Neural progenitor cell (in vitro differentiated cells): ENCODE results near the gene PPP1R9A. TPM values are rescaled to one million over a fixed set of nuclear protein-coding genes. Genes with fewer than 3 reads are reported as not detected.

Source experiments
- DNase-seq: peaks from one replicate; pipeline ENCODE4 v3.0.0-alpha.2; 2016; ENCODE audit warnings: low spot score
- H2AFZ ChIP-seq: fragments of 200-600 bp; sonication (generic); replicated peaks from 2 replicates; pipeline ENCODE4 v1.6.1; 2016; ENCODE audit warnings: antibody characterized with exemption
- H3F3A ChIP-seq: fragments of 200-600 bp; sonication (generic); 2 replicates; pipeline ENCODE4 v1.6.1; 2016; ENCODE audit warnings: antibody characterized with exemption, low read depth
- H3K27ac ChIP-seq: fragments of 200-600 bp; sonication (generic); 2 replicates; pipeline ENCODE4 v1.5.1; 2016; ENCODE audit warnings: mild to moderate bottlenecking
- H3K27me3 ChIP-seq: fragments of 200-600 bp; sonication (generic); 2 replicates; pipeline ENCODE4 v1.6.1; 2016; ENCODE audit warnings: mild to moderate bottlenecking, moderate library complexity
- H3K36me3 ChIP-seq: fragments of 200-600 bp; sonication (generic); 2 replicates; pipeline ENCODE4 v1.5.1; 2016
- H3K4me1 ChIP-seq: fragments of 200-600 bp; sonication (generic); 2 replicates; pipeline ENCODE4 v1.6.1; 2016; ENCODE audit warnings: mixed run types
- H3K4me2 ChIP-seq: fragments of 200-600 bp; sonication (generic); 2 replicates; pipeline ENCODE4 v1.6.1; 2016
- H3K4me3 ChIP-seq: fragments of 200-600 bp; sonication (generic); 2 replicates; pipeline ENCODE4 v1.5.1; 2016
- H3K79me2 ChIP-seq: fragments of 200-600 bp; sonication (generic); 2 replicates; pipeline ENCODE4 v1.6.1; 2016; ENCODE audit warnings: low read depth
- H3K9ac ChIP-seq: fragments of 200-600 bp; sonication (generic); 2 replicates; pipeline ENCODE4 v1.6.1; 2016
- H3K9me3 ChIP-seq: fragments of 200-600 bp; sonication (generic); 2 replicates; pipeline ENCODE4 v1.5.1; 2016; ENCODE audit warnings: low read depth
- H4K20me1 ChIP-seq: fragments of 200-600 bp; sonication (generic); 2 replicates; pipeline ENCODE4 v1.6.1; 2016; ENCODE audit warnings: low read depth
- H3K27ac Mint-ChIP-seq: 3 replicates; pipeline ENCODE4 v1.8.0; 2021; ENCODE audit warnings: mixed read lengths
- H3K27me3 Mint-ChIP-seq: 2 replicates; pipeline ENCODE4 v1.8.0; 2022; ENCODE audit warnings: low read depth, mild to moderate bottlenecking, inconsistent platforms, moderate library complexity, mixed read lengths; ENCODE audit not compliant: insufficient read depth
- H3K36me3 Mint-ChIP-seq: 3 replicates; pipeline ENCODE4 v1.8.0; 2021; ENCODE audit warnings: mixed read lengths
- H3K4me1 Mint-ChIP-seq: 3 replicates; pipeline ENCODE4 v1.8.0; 2021; ENCODE audit warnings: mixed read lengths
- H3K4me3 Mint-ChIP-seq: 3 replicates; pipeline ENCODE4 v1.8.0; 2021; ENCODE audit warnings: mild to moderate bottlenecking, moderate library complexity, mixed read lengths
- H3K9me3 Mint-ChIP-seq: 3 replicates; pipeline ENCODE4 v1.8.0; 2020; ENCODE audit warnings: mixed read lengths
- EZH2 ChIP-seq: fragments of 200-600 bp; sonication (generic); IDR thresholded peaks from 2 replicates; pipeline ENCODE4 v1.6.1; 2017; ENCODE audit warnings: antibody characterized with exemption, mild to moderate bottlenecking, moderate library complexity
- EZH2phosphoT487 ChIP-seq: fragments of 200-600 bp; sonication (generic); IDR thresholded peaks from 2 replicates; pipeline ENCODE4 v1.6.1; 2017; ENCODE audit warnings: antibody characterized with exemption
- total RNA-seq: library from RNA; depleted of rRNA; stranded (reverse); fragments of >200 nt; gene quantifications from 2 replicates; pipeline ENCODE4 v1.2.3, GENCODE V29; 2015; ENCODE audit warnings: low replicate concordance
- TF ChIP-seq, protein P1 (sequence below): fragments of 200-600 bp; sonication (generic); IDR thresholded peaks from 2 replicates; pipeline ENCODE4 v1.5.1; 2017; ENCODE audit warnings: antibody characterized with exemption, mild to moderate bottlenecking

The PPP1R9A gene
- total RNA-seq, 1 donor from 2014 or later = 40.7 TPM

DNA sequence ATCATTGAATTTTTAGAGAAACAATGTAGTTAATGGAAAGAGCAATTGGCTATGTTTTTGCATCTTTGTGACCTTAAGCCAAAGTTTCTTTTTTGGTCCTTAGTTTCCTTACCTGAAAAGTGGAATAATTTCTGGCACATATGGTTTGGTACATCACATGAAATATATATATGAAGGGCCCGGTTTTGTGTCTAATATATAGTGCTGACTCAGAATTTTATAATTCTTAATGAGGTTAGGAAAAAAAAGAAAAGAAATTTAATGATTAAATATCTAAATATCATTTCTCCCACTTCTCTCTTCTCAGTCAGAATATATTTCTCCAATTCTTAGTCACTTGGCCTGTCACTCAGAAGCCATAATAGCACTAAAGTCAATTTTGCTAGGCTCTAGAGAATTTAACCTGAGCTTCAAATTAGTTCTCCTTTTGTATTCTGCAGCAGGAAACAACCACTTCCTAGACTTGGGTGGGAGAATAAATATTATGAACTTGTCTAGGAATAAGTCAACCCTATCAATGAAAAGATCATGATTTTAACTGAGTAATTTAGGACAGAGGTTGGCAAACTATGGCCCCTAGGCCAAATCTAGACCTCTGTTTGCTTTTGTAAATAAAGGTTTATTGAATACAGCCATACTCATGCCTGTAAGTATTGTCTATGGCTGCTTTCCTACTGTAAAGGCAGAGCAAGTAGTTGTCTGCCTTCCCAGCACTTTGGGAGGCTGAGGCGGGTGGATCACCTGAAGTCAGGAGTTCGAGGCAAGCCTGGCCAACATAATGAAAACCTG, 34.6 kb downstream of the PPP1R9A start:
- Mint-ChIP-seq H3K27me3 (peaks cover under 1% of the 10 kb centered on the region), H3K4me1 (no peaks in the 10 kb centered on the region), H3K9me3 (no peaks in the 10 kb centered on the region), H3K4me3 (no peak overlapping the region), H3K27ac (no peak overlapping the region), H3K36me3 (no peaks in the 10 kb centered on the region)
- no peak for DNase-seq
- H3K4me1 ChIP-seq = peaks cover 14% of the 10 kb centered on the region
- no peaks in the 10 kb centered on the region for H3K27me3 ChIP-seq
- no peak overlapping the region for H3K9ac ChIP-seq
- no peak overlapping the region for H3K4me3 ChIP-seq
- H3K4me2 ChIP-seq = no peak overlapping the region
- TF ChIP-seq EZH2 = no peak
- TF ChIP-seq, protein P1, sequence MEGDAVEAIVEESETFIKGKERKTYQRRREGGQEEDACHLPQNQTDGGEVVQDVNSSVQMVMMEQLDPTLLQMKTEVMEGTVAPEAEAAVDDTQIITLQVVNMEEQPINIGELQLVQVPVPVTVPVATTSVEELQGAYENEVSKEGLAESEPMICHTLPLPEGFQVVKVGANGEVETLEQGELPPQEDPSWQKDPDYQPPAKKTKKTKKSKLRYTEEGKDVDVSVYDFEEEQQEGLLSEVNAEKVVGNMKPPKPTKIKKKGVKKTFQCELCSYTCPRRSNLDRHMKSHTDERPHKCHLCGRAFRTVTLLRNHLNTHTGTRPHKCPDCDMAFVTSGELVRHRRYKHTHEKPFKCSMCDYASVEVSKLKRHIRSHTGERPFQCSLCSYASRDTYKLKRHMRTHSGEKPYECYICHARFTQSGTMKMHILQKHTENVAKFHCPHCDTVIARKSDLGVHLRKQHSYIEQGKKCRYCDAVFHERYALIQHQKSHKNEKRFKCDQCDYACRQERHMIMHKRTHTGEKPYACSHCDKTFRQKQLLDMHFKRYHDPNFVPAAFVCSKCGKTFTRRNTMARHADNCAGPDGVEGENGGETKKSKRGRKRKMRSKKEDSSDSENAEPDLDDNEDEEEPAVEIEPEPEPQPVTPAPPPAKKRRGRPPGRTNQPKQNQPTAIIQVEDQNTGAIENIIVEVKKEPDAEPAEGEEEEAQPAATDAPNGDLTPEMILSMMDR = no peak
- no peak for TF ChIP-seq EZH2phosphoT487
- no peaks in the 10 kb centered on the region for H3K36me3 ChIP-seq
- peaks cover 94% of the 10 kb centered on the region for H3K79me2 ChIP-seq
- H2AFZ ChIP-seq = no peak overlapping the region
- peaks cover 9% of the 10 kb centered on the region for H4K20me1 ChIP-seq
- H3F3A ChIP-seq = no peaks in the 10 kb centered on the region
- H3K27ac ChIP-seq = no peak overlapping the region
- H3K9me3 ChIP-seq = no peaks in the 10 kb centered on the region

DNA sequence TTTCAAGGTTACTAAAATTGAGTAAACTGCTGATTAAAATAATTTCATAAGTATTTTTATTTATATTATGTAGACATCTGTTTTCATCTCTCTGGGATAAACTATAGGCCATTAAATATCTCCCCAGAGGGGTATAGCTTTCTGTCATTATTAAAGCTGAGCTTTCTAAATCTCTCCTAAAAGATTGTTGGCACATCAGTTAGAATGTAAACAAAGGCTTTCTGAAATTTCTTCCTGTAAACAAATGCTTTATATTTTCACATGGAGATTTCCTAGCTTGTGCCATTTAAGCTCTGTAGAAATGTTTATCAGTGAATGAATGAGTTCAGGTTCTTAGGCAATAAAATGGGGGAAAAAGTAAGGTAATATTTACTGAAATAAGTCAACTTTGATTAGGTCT, 35.7 kb downstream of the PPP1R9A start:
- Histone ChIP-seq H4K20me1 (peaks cover 7% of the 10 kb centered on the region), H3K27me3 (no peaks in the 10 kb centered on the region), H2AFZ (no peak overlapping the region), H3K4me1 (peaks cover 14% of the 10 kb centered on the region), H3K27ac (no peak overlapping the region), H3K9ac (no peak overlapping the region), H3K36me3 (no peaks in the 10 kb centered on the region), H3K9me3 (no peaks in the 10 kb centered on the region), H3K4me3 (no peak overlapping the region), H3K4me2 (no peak overlapping the region), H3F3A (no peaks in the 10 kb centered on the region), H3K79me2 (peaks cover 85% of the 10 kb centered on the region)
- Mint-ChIP-seq H3K4me1 (no peaks in the 10 kb centered on the region), H3K36me3 (peaks cover 2% of the 10 kb centered on the region), H3K27me3 (no peaks in the 10 kb centered on the region), H3K27ac (no peak overlapping the region), H3K4me3 (no peak overlapping the region), H3K9me3 (no peaks in the 10 kb centered on the region)
- no peak for DNase-seq
- TF ChIP-seq, protein P1 = no peak
- TF ChIP-seq EZH2phosphoT487 = no peak
- TF ChIP-seq EZH2 = no peak

- no peak for TF ChIP-seq EZH2phosphoT487
- TF ChIP-seq EZH2 = no peak
- TF ChIP-seq, protein P1 = no peak
- H3K27me3 ChIP-seq = no peaks in the 10 kb centered on the region
- Mint-ChIP-seq H3K27me3 (no peaks in the 10 kb centered on the region), H3K9me3 (peaks cover 14% of the 10 kb centered on the region), H3K4me3 (no peak overlapping the region), H3K36me3 (peaks cover 5% of the 10 kb centered on the region), H3K27ac (no peak overlapping the region), H3K4me1 (no peaks in the 10 kb centered on the region)
- H3K36me3 ChIP-seq = no peaks in the 10 kb centered on the region
- no peak overlapping the region for H3K4me3 ChIP-seq
- H2AFZ ChIP-seq = no peak overlapping the region
- H3K79me2 ChIP-seq = peaks cover 75% of the 10 kb centered on the region
- H3K27ac ChIP-seq = no peak overlapping the region
- H4K20me1 ChIP-seq = no peaks in the 10 kb centered on the region
- no peaks in the 10 kb centered on the region for H3K9me3 ChIP-seq
- DNase-seq = no peak
- no peak overlapping the region for H3K9ac ChIP-seq
- no peaks in the 10 kb centered on the region for H3K4me1 ChIP-seq
- no peak overlapping the region for H3K4me2 ChIP-seq
- no peaks in the 10 kb centered on the region for H3F3A ChIP-seq
These were observed 42.1 kb downstream of the PPP1R9A start for GRCh38 chr7:94949532-94949931.
